Small intestine (tissue), 7 donors: ENCODE results near the gene UBR4. TPM values are rescaled to one million over a fixed set of nuclear protein-coding genes. Genes with fewer than 3 reads are reported as not detected.

Source experiments
- DNase-seq, 2 donors: peaks; one replicate each; pipeline versions ENCODE4 v3.0.0 to v3.0.0-alpha.2; 2013
- FAIRE-seq: peaks from 2 replicates; lab custom pipeline; 2012; peaks lifted over from hg19 to GRCh38; lab: Jason Lieb, UNC
- H3K27ac ChIP-seq, 3 donors: one replicate each; pipeline ENCODE4 v1.5.1; 2013; ENCODE audit warnings: low read length in 2 of 3, mild to moderate bottlenecking in 2 of 3, control low read depth in 1 of 3, inconsistent platforms in 1 of 3, low read depth in 1 of 3, moderate library complexity in 1 of 3
- H3K27me3 ChIP-seq, 3 donors: one replicate each; pipeline ENCODE4 v1.6.1; 2013; ENCODE audit warnings: low read length in 3 of 3, inconsistent platforms in 1 of 3; ENCODE audit not compliant: control insufficient read depth in 3 of 3, insufficient read depth in 3 of 3
- H3K36me3 ChIP-seq, 3 donors: one replicate each; pipeline ENCODE4 v1.6.1; 2013; ENCODE audit warnings: low read length in 3 of 3, inconsistent platforms in 1 of 3, low read depth in 1 of 3, mild to moderate bottlenecking in 1 of 3, moderate library complexity in 1 of 3; ENCODE audit not compliant: control insufficient read depth in 3 of 3, insufficient read depth in 2 of 3
- H3K4me1 ChIP-seq, 3 donors: one replicate each; pipeline ENCODE4 v1.6.1; 2013; ENCODE audit warnings: low read length in 2 of 3, inconsistent platforms in 1 of 3, low read depth in 1 of 3, mild to moderate bottlenecking in 1 of 3, moderate library complexity in 1 of 3; ENCODE audit not compliant: control insufficient read depth in 3 of 3, insufficient read depth in 2 of 3
- H3K4me3 ChIP-seq, 3 donors: one replicate each; pipeline ENCODE4 v1.5.1; 2013; ENCODE audit warnings: low read length in 3 of 3, control low read depth in 1 of 3, inconsistent platforms in 1 of 3, low read depth in 1 of 3, mild to moderate bottlenecking in 1 of 3, moderate library complexity in 1 of 3
- H3K9me3 ChIP-seq, 2 donors: one replicate each; pipeline ENCODE4 v1.6.1; 2013; ENCODE audit warnings: low read depth in 1 of 2, low read length in 1 of 2; ENCODE audit not compliant: control insufficient read depth in 2 of 2, insufficient read depth in 1 of 2
- WGBS, 3 donors: extraction: QIAGEN DNeasy Blood & Tissue Kit; methylation state at CpG; one replicate each; pipeline ENCODE4 v1.1.7; 2013; 5-methylcytosine and 5-hydroxymethylcytosine counted together
- polyA plus RNA-seq, 4 donors: library from polyadenylated mRNA; stranded (reverse) in 3 of 4; unstranded in 1 of 4; fragments of 200-250 nt in 3 of 4; fragments of 120-200 nt in 1 of 4; gene quantifications; one replicate each; pipeline versions ENCODE4 v1.2.1 to v1.2.3, GENCODE V29; 2013
- donor health status: healthy with polysubstance abuse.
- donor health status: control.
- donor health status: control.
- donor health status: Bipolar disorder and iron deficiency.
- donor health status: healthy.

Gene UBR4
- polyA plus RNA-seq, 4 donors: 85.9 to 275 (median 143) TPM

DNA sequence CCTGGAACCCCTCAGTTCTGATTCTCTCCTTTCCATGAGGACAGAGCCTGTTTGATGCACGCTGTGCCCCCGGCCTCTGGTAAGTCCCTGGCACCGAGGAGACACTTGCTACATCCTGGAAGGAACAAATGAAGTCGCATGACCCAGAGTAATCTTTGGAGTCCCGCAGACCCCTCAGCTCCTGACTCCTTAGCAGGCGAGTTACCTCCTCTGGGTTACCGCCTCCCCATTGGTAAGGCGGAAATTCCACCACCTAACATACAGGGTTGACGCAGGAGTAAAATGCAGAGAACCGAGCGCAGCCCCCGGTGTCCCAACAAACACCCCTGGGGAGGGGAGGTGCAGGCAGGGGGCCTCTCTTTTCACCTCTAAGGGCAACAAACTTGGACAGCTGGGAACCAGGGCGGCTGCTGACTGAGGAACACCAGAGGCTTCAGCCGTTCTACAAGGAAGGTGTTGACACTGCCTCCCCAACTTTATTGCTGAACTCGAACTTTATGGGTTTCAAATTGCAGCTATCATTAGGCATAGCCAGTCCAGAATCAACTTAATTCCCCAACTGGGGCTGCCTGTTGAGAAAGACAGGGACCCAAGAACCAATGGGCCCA is 138.3 kb downstream of the UBR4 start:
- no peak for FAIRE-seq
- Histone ChIP-seq H3K9me3 (no peaks in the 10 kb centered on the region), H3K27me3 (peaks cover 0 to 2% (median 0%) of the 10 kb centered on the region in 3 donors), H3K4me3 (no peak overlapping the region), H3K4me1 (no peaks in the 10 kb centered on the region), H3K27ac (no peak overlapping the region), H3K36me3 (peaks cover 12 to 46% (median 17%) of the 10 kb centered on the region in 3 donors)
- no peak for DNase-seq
- 72 to 84% (median 76%) methylated on average over 15 of the region's 15 CpGs for WGBS, 3 donors

- peaks cover 6 to 39% (median 11%) of the 10 kb centered on the region in 3 donors for H3K36me3 ChIP-seq
- FAIRE-seq (no peak), DNase-seq (no peak)
- H3K9me3 ChIP-seq: no peaks in the 10 kb centered on the region
- H3K27me3 ChIP-seq: peaks cover 0 to 2% (median 0%) of the 10 kb centered on the region in 3 donors
- 72 to 84% (median 76%) methylated on average over 16 to 17 of the region's 17 CpGs for WGBS, 3 donors
- H3K4me3 ChIP-seq: no peak overlapping the region
- no peaks in the 10 kb centered on the region for H3K4me1 ChIP-seq
- no peak overlapping the region for H3K27ac ChIP-seq
Observed at GRCh38 chr1:19070891-19071621, 139.0 kb downstream of the UBR4 start.

GRCh38 chr1:19070197-19070651 is 139.8 kb downstream of the UBR4 start:
- Histone ChIP-seq H3K27me3 (peaks cover 0 to 2% (median 0%) of the 10 kb centered on the region in 3 donors), H3K36me3 (peaks cover 0 to 31% (median 8%) of the 10 kb centered on the region in 3 donors), H3K4me1 (no peaks in the 10 kb centered on the region), H3K9me3 (no peaks in the 10 kb centered on the region), H3K4me3 (no peak overlapping the region), H3K27ac (no peak overlapping the region)
- DNase-seq (no peak), FAIRE-seq (no peak)
- 51 to 70% (median 69%) methylated on average over 9 of the region's 9 CpGs for WGBS, 3 donors

- Histone ChIP-seq H3K27me3 (peaks cover 0 to 2% (median 0%) of the 10 kb centered on the region in 3 donors), H3K4me3 (no peak overlapping the region), H3K36me3 (peaks cover 0 to 16% (median 2%) of the 10 kb centered on the region in 3 donors), H3K4me1 (no peaks in the 10 kb centered on the region), H3K9me3 (no peaks in the 10 kb centered on the region), H3K27ac (no peak overlapping the region)
- FAIRE-seq: no peak
- WGBS, 3 donors: 29 to 55% (median 49%) methylated on average over 11 of the region's 11 CpGs
- no peak for DNase-seq
Observed at GRCh38 chr1:19068639-19069276, 141.3 kb downstream of the UBR4 start.

GRCh38 chr1:19067912-19068638 is 142.0 kb downstream of the UBR4 start:
- no peaks in the 10 kb centered on the region for H3K9me3 ChIP-seq
- DNase-seq (no peak), FAIRE-seq (no peak)
- H3K4me1 ChIP-seq: no peaks in the 10 kb centered on the region
- H3K4me3 ChIP-seq: no peak overlapping the region
- peaks cover 0 to 2% (median 0%) of the 10 kb centered on the region in 3 donors for H3K27me3 ChIP-seq
- WGBS, 3 donors: 41 to 67% (median 43%) methylated on average over 14 of the region's 14 CpGs
- peaks cover 0 to 9% (median 0%) of the 10 kb centered on the region in 3 donors for H3K36me3 ChIP-seq
- H3K27ac ChIP-seq: no peak overlapping the region

DNA sequence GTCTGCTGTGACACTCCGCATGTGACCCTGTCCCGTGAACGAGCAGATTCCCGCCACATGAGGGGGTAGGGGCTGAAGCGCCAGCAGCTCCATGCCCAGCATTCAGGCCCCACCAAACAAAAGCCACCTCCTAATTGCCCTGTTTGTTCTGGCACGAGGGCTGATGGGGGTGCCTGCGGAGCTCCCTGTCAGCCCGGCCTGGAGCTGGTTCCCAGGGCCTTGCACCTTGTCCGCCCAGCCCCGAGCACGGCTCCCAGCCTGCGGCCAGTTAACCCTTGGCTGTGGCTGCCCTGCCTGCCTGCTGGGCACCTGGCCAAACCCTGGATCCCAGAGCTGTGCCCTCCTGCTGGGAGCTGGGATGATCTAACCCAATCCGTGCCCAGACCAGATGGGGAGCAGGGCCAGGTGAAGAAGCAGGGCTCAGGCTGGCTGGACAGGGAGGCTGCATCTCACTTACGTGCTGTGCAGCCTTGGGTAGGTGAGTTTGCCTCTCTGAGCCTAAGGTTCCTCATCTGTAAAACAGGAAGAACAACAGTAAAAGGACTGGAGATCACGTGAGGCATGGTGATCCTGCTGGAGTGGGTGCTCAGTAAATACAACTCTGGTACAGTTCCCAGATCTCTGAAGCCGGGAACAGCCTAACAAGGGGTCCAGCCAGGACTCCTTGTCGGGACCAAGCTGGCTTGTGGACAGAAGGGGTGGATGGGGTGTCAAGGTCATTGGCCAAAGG is 142.7 kb downstream of the UBR4 start:
- no peaks in the 10 kb centered on the region for H3K4me1 ChIP-seq
- peaks cover 0 to 2% (median 0%) of the 10 kb centered on the region in 3 donors for H3K36me3 ChIP-seq
- no peak for DNase-seq
- H3K9me3 ChIP-seq: peaks cover 0 to under 1% of the 10 kb centered on the region in 2 donors
- H3K27me3 ChIP-seq: peaks cover 0 to 2% (median 0%) of the 10 kb centered on the region in 3 donors
- FAIRE-seq: no peak
- no peak overlapping the region for H3K4me3 ChIP-seq
- no peak overlapping the region for H3K27ac ChIP-seq
- 30 to 45% (median 42%) methylated on average over 17 of the region's 17 CpGs for WGBS, 3 donors

DNA sequence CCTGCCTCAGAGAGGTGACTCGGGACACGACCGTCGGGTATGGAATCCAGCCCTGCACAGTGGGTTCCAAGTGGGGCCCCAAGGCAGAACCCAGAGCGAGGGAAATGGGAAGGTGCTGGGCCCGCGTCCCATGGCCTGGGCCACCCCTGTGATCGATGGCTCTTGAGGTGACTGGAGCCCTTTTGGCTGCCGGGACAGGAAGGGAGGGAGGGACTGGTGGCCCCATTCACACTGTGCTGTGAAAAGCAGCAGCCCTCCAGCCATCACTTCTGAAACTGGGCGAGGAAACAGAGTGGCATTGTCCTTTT is 143.2 kb downstream of the UBR4 start:
- H3K4me1 ChIP-seq: no peaks in the 10 kb centered on the region
- WGBS, 3 donors: 61 to 73% (median 64%) methylated on average over 10 of the region's 10 CpGs

More for the DNA sequence above, 143.2 kb downstream of the UBR4 start:
- Histone ChIP-seq H3K4me3 (no peak overlapping the region), H3K9me3 (peaks cover 0 to 3% of the 10 kb centered on the region in 2 donors), H3K36me3 (no peaks in the 10 kb centered on the region), H3K27me3 (peaks cover 0 to 2% (median 0%) of the 10 kb centered on the region in 3 donors), H3K27ac (no peak overlapping the region)
- DNase-seq (no peak), FAIRE-seq (no peak)
